ENCODE data around the gene KRTAP4-9. TPM values are rescaled to one million over a fixed set of nuclear protein-coding genes. Genes with fewer than 3 reads are reported as not detected.
A peak's percentile ranks its signal among the peaks of the same experiment; 100 is the strongest.
"Not testable (repeated sequence)": the region's sequence is repeated elsewhere in the genome, so short reads cannot be mapped to it uniquely, and the experiment has no call there.

The KRTAP4-9 gene
- total RNA-seq, 1 donor, result not detected

- H3K79me2 ChIP-seq (ENCODE audit: insufficient read depth, low read length), result no peaks in the 10 kb centered on the region
- no peak overlapping the region for H3K27ac ChIP-seq (ENCODE audit: low read depth, low read length)
- no peaks in the 10 kb centered on the region for H3K9me3 ChIP-seq (ENCODE audit: low read depth, low read length)
- no peak overlapping the region for H2AFZ ChIP-seq (ENCODE audit: low read length)
- no peak for TF ChIP-seq CTCF (IDR thresholded peaks at IDR 0.05; ENCODE audit: extremely low read depth, low read depth, low read length)
- no peak overlapping the region for H3K4me2 ChIP-seq (ENCODE audit: insufficient read depth, low read length)
- no peaks in the 10 kb centered on the region for H4K20me1 ChIP-seq (ENCODE audit: insufficient read depth, low read length)
- H3K4me1 ChIP-seq (ENCODE audit: insufficient read depth, low read length), result peaks cover 16% of the 10 kb centered on the region
- no peak for DNase-seq (ENCODE audit: insufficient read length, low spot score, missing footprints)
- no peaks in the 10 kb centered on the region for H3K27me3 ChIP-seq (ENCODE audit: insufficient read depth, low read length)
- H3K4me3 ChIP-seq (ENCODE audit: insufficient read depth, low read length), result no peak overlapping the region
- no peaks in the 10 kb centered on the region for H3K36me3 ChIP-seq (ENCODE audit: insufficient read depth, low read length)
Observed at GRCh38 chr17:41127371-41127770, 22.2 kb downstream of the KRTAP4-9 start.

GRCh38 chr17:41131979-41132378 lies 26.8 kb downstream of the KRTAP4-9 start:
- Histone ChIP-seq H3K79me2 (ENCODE audit: insufficient read depth, low read length) (no peaks in the 10 kb centered on the region), H3K36me3 (ENCODE audit: insufficient read depth, low read length) (no peaks in the 10 kb centered on the region), H3K4me3 (ENCODE audit: insufficient read depth, low read length) (no peak overlapping the region), H3K9me3 (ENCODE audit: low read depth, low read length) (no peaks in the 10 kb centered on the region), H3K27me3 (ENCODE audit: insufficient read depth, low read length) (no peaks in the 10 kb centered on the region), H2AFZ (ENCODE audit: low read length) (no peak overlapping the region), H3K4me1 (ENCODE audit: insufficient read depth, low read length) (peaks cover 19% of the 10 kb centered on the region), H3K27ac (ENCODE audit: low read depth, low read length) (peak overlapping the region; percentile 22), H3K4me2 (ENCODE audit: insufficient read depth, low read length) (peak overlapping the region; percentile 22), H4K20me1 (ENCODE audit: insufficient read depth, low read length) (no peaks in the 10 kb centered on the region)
- TF ChIP-seq CTCF (IDR thresholded peaks at IDR 0.05; ENCODE audit: extremely low read depth, low read depth, low read length), result no peak
- DNase-seq (ENCODE audit: insufficient read length, low spot score, missing footprints), result no peak

GRCh38 chr17:41133880-41134735 lies 28.9 kb downstream of the KRTAP4-9 start:
- Histone ChIP-seq H3K4me3 (ENCODE audit: insufficient read depth, low read length) (no peak overlapping the region), H3K27me3 (ENCODE audit: insufficient read depth, low read length) (no peaks in the 10 kb centered on the region), H3K79me2 (ENCODE audit: insufficient read depth, low read length) (no peaks in the 10 kb centered on the region), H3K9me3 (ENCODE audit: low read depth, low read length) (no peaks in the 10 kb centered on the region), H3K4me2 (ENCODE audit: insufficient read depth, low read length) (peak overlapping the region; percentile 15), H4K20me1 (ENCODE audit: insufficient read depth, low read length) (no peaks in the 10 kb centered on the region), H3K4me1 (ENCODE audit: insufficient read depth, low read length) (peaks cover 19% of the 10 kb centered on the region), H3K36me3 (ENCODE audit: insufficient read depth, low read length) (no peaks in the 10 kb centered on the region), H3K27ac (ENCODE audit: low read depth, low read length) (peak overlapping the region; percentile 31), H2AFZ (ENCODE audit: low read length) (peak overlapping the region; percentile 85)
- no peak for TF ChIP-seq CTCF (IDR thresholded peaks at IDR 0.05; ENCODE audit: extremely low read depth, low read depth, low read length)
- no peak for DNase-seq (ENCODE audit: insufficient read length, low spot score, missing footprints)

GRCh38 chr17:41139865-41140264 lies 34.7 kb downstream of the KRTAP4-9 start:
- not testable (repeated sequence) for H3K9me3 ChIP-seq (ENCODE audit: low read depth, low read length); H3K4me2 ChIP-seq (ENCODE audit: insufficient read depth, low read length); H3K36me3 ChIP-seq (ENCODE audit: insufficient read depth, low read length); H2AFZ ChIP-seq (ENCODE audit: low read length); DNase-seq (ENCODE audit: insufficient read length, low spot score, missing footprints); H3K4me1 ChIP-seq (ENCODE audit: insufficient read depth, low read length); H3K79me2 ChIP-seq (ENCODE audit: insufficient read depth, low read length); H4K20me1 ChIP-seq (ENCODE audit: insufficient read depth, low read length); H3K4me3 ChIP-seq (ENCODE audit: insufficient read depth, low read length); H3K27me3 ChIP-seq (ENCODE audit: insufficient read depth, low read length)
- peak overlapping the region; percentile 69 for H3K27ac ChIP-seq (ENCODE audit: low read depth, low read length)

Measured in osteoblast (primary cell).